HEK293T (cell line): ENCODE measurements around the gene CDK7.

Source experiments
- ARNT ChIP-seq: fragments of 450-650 bp; IDR thresholded peaks from 2 replicates; pipeline ENCODE4 v1.6.1; 2017; ENCODE audit warnings: mild to moderate bottlenecking
- BHLHE40 ChIP-seq: fragments of 450-650 bp; IDR thresholded peaks from 2 replicates; pipeline ENCODE4 v1.6.1; 2016; ENCODE audit warnings: mild to moderate bottlenecking, moderate library complexity, borderline replicate concordance
- ELF4 ChIP-seq: fragments of 450-650 bp; IDR thresholded peaks from 2 replicates; pipeline ENCODE4 v1.6.1; 2017; ENCODE audit warnings: antibody characterized with exemption
- FOXA1 ChIP-seq: fragments of 450-650 bp; IDR thresholded peaks from 2 replicates; pipeline ENCODE4 v1.6.1; 2016; ENCODE audit warnings: mild to moderate bottlenecking
- FOXM1 ChIP-seq: fragments of 450-650 bp; IDR thresholded peaks from 2 replicates; pipeline ENCODE4 v1.6.1; 2017; ENCODE audit warnings: mild to moderate bottlenecking, borderline replicate concordance
- HDGF ChIP-seq: fragments of 450-650 bp; IDR thresholded peaks from 2 replicates; pipeline ENCODE4 v1.6.1; 2017; ENCODE audit warnings: antibody characterized with exemption, borderline replicate concordance
- L3MBTL2 ChIP-seq: fragments of 450-650 bp; conservative IDR thresholded peaks from 2 replicates; pipeline ENCODE4 v1.6.1; 2016; ENCODE audit warnings: mild to moderate bottlenecking
- NFRKB ChIP-seq: fragments of 450-650 bp; IDR thresholded peaks from 2 replicates; pipeline ENCODE4 v1.6.1; 2016; ENCODE audit warnings: mild to moderate bottlenecking, moderate library complexity
- SP1 ChIP-seq: fragments of 450-650 bp; IDR thresholded peaks from 2 replicates; pipeline ENCODE4 v1.6.1; 2017
- SUZ12 ChIP-seq: fragments of 450-650 bp; IDR thresholded peaks from 2 replicates; pipeline ENCODE4 v1.6.1; 2016; ENCODE audit warnings: mild to moderate bottlenecking
- ZNF384 ChIP-seq: fragments of 450-650 bp; IDR thresholded peaks from 2 replicates; pipeline ENCODE4 v1.6.1; 2016

DNA sequence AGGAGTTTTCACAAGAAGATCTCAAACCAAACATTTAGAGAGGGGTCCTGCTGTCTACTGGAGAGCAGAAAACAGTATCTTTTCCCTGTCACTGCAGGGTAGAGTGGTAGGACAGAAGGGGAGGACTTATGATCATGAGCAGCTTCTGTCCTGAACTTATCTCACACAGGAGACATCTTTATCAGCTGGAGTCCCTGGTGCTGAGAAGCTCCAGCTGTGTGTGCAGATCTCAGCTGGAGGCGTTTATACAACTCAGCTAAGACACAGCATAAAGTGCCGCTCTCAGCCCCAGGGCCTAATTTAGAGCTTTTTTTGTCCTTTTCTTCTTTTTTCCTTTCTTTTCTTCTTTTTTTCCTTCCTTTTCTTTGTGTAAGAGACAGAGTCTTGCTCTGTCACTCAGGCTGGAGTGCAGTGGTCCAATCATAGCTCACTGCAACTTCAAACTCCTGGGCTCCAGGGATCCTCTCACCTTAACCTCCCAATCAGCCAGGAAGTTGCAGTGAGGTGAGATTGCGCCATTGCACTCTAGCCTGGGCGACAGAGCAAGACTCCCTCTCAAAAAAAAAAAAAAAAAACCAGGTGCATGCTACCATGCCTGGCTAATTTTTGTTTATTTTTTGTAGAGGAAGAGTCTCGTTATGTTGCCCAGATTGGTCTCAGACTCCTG is 66.0 kb downstream of the CDK7 start:
- no peak for TF ChIP-seq ZNF384
- TF ChIP-seq L3MBTL2, result no peak
- TF ChIP-seq ELF4, result no peak
- TF ChIP-seq BHLHE40, result no peak
- no peak for TF ChIP-seq SP1
- no peak for TF ChIP-seq FOXA1
- no peak for TF ChIP-seq NFRKB
- no peak for TF ChIP-seq SUZ12
- TF ChIP-seq ARNT, result no peak
- no peak for TF ChIP-seq FOXM1
- no peak for TF ChIP-seq HDGF
